Measurements from ENCODE around the gene DPP6.
"Not testable (repeated sequence)": the region's sequence is repeated elsewhere in the genome, so short reads cannot be mapped to it uniquely, and the experiment has no call there.

DPP6 gene

GRCh38 chr7:154917808-154918160 is 865.6 kb downstream of the DPP6 start:
- no peak for DNase-seq

GRCh38 chr7:154918266-154918665 is 866.1 kb downstream of the DPP6 start:
- no peak for DNase-seq

- no peak for DNase-seq
Observed at GRCh38 chr7:154918741-154919140, 866.5 kb downstream of the DPP6 start.

- DNase-seq = no peak
Observed at GRCh38 chr7:154919344-154920225, 867.4 kb downstream of the DPP6 start.

GRCh38 chr7:154922472-154922871 is 870.3 kb downstream of the DPP6 start:
- DNase-seq = not testable (repeated sequence)

- peak; percentile 83 for DNase-seq
Observed at GRCh38 chr7:154927624-154928125, 875.5 kb downstream of the DPP6 start.

GRCh38 chr7:154928136-154929005 is 876.2 kb downstream of the DPP6 start:
- DNase-seq = peak; percentile 40

GRCh38 chr7:154929006-154929726 is 877.0 kb downstream of the DPP6 start:
- DNase-seq = no peak

- no peak for DNase-seq
Observed at GRCh38 chr7:154931906-154932305, 879.7 kb downstream of the DPP6 start.

- not testable (repeated sequence) for DNase-seq
Observed at GRCh38 chr7:154934353-154934952, 882.3 kb downstream of the DPP6 start.

GRCh38 chr7:154937837-154938236 is 885.6 kb downstream of the DPP6 start:
- no peak for DNase-seq

- DNase-seq = no peak
Observed at GRCh38 chr7:154942691-154943090, 890.5 kb downstream of the DPP6 start.

All from CD4-positive, alpha-beta T cell treated with Interleukin-17A for 4 hours (primary cell).